Measurements from ENCODE around the gene ZFR2.

ZFR2 gene

DNA sequence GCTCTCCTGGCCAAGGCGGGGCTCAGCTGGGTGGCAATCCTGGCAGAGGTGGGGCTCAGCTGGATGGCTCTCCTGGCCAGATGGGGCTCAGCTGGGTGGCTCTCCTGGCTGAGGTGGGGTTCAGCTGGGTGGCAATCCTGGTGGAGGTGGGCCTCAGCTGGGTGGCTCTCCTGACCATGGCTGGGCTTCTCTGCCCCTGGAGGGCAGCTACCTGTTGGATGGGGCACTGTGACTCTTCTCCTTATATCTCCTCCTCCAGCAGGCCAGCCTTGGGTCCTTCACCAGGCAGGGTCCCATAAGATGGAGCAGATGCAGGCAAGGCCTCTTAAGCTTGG, 16.7 kb downstream of the ZFR2 start:
- no peak overlapping the region for H3K27ac Mint-ChIP-seq
- H3K36me3 Mint-ChIP-seq = peaks cover 3% of the 10 kb centered on the region
- no peaks in the 10 kb centered on the region for H3K27me3 Mint-ChIP-seq
- no peaks in the 10 kb centered on the region for H3K4me1 Mint-ChIP-seq
- no peak overlapping the region for H3K4me3 Mint-ChIP-seq
- H3K9me3 Mint-ChIP-seq = peaks cover 5% of the 10 kb centered on the region

- Mint-ChIP-seq H3K4me3 (no peak overlapping the region), H3K9me3 (peaks cover 5% of the 10 kb centered on the region), H3K27ac (no peak overlapping the region), H3K27me3 (no peaks in the 10 kb centered on the region), H3K36me3 (peaks cover 3% of the 10 kb centered on the region), H3K4me1 (no peaks in the 10 kb centered on the region)
These were observed 17.3 kb downstream of the ZFR2 start for GRCh38 chr19:3851254-3852176.

- Mint-ChIP-seq H3K36me3 (peaks cover 3% of the 10 kb centered on the region), H3K27ac (no peak overlapping the region), H3K4me1 (no peaks in the 10 kb centered on the region), H3K4me3 (no peak overlapping the region), H3K27me3 (no peaks in the 10 kb centered on the region), H3K9me3 (peaks cover 5% of the 10 kb centered on the region)
These were observed 18.4 kb downstream of the ZFR2 start for GRCh38 chr19:3850320-3850972.

DNA sequence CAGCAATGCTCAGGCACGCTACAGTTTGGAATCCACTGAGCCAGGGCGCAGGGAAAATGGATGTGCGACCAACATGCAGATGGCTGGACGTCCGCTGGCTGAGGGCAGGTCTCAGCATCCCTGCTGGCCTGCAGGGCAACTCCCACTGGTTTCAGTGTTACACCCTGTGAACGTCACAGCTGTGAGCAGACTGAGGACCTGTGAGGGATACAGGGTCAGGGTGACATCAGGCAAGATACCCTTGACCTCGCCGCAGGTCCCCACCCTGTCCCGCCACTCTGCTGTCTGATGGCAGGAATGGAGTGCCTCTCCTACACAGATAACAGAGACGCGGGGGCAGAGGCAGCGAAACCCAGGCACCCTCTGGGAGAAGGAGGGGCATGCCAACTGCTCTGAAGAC, 19.1 kb downstream of the ZFR2 start:
- Mint-ChIP-seq H3K4me3 (no peak overlapping the region), H3K27ac (no peak overlapping the region), H3K36me3 (peaks cover 3% of the 10 kb centered on the region), H3K9me3 (peaks cover 5% of the 10 kb centered on the region), H3K4me1 (no peaks in the 10 kb centered on the region), H3K27me3 (no peaks in the 10 kb centered on the region)

DNA sequence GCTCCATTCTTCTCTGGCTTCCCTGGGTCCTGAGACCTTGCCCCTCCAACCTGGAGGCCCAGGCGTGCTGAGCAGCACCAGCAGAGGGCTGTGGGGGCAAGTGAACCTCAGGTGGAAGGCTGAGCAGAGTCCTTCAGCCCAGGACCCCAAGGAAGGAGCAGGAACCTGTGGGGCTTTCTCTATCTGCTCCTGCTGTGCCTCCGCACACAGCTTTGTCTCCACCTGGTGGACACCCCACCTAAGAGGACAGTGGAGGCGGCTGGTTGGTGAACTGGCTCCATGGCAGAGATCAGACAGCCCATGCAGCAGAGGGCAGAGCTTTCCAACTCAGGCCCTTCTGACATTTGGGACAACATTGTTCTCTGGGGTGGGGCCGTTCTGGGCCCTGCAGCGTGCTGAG, 19.7 kb downstream of the ZFR2 start:
- Mint-ChIP-seq H3K4me1 (no peaks in the 10 kb centered on the region), H3K27me3 (no peaks in the 10 kb centered on the region), H3K4me3 (no peak overlapping the region), H3K36me3 (peaks cover 3% of the 10 kb centered on the region), H3K9me3 (peaks cover 5% of the 10 kb centered on the region), H3K27ac (no peak overlapping the region)

DNA sequence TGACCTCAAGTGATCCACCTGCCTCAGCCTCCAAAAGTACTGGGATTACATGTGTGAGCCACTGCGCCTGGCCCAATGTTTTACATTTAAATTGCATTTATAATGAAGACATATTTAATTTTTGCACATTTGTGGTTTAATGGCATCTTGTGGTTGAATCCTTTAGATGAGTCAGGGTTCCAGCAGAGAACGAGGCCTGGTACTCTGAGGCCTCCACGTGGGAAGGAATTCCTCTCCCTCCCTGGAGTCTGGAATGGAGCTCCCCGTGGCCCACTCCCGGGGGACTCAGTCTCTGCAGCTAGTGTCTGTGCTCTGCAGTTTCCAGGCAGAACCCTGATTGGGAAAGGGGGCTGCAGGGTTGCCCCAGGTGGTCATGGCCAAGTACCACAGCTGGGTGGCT, 24.2 kb downstream of the ZFR2 start:
- no peak overlapping the region for H3K4me3 Mint-ChIP-seq
- no peaks in the 10 kb centered on the region for H3K9me3 Mint-ChIP-seq
- no peaks in the 10 kb centered on the region for H3K36me3 Mint-ChIP-seq
- no peaks in the 10 kb centered on the region for H3K27me3 Mint-ChIP-seq
- no peak overlapping the region for H3K27ac Mint-ChIP-seq
- H3K4me1 Mint-ChIP-seq = no peaks in the 10 kb centered on the region

DNA sequence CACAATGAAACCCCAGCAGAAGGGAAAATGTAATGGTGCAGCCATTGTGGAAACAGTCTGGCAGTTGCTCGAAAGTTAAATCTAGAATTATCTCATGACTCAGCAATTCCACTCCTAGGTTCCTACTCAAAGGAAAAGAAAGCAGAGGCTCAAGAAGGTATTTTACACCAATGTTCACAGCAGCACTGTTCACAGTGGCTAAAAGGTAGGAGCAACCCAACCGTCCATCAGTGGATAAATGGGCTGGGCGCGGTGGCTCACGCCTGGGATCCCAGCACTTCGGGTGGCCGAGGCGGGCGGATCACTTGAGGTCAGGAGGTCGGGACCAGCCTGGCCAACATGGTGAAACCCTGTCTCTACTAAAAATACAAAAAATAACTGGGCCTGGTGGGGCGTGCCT, 25.9 kb downstream of the ZFR2 start:
- H3K4me3 Mint-ChIP-seq = no peak overlapping the region
- no peaks in the 10 kb centered on the region for H3K9me3 Mint-ChIP-seq
- H3K4me1 Mint-ChIP-seq = no peaks in the 10 kb centered on the region
- H3K27me3 Mint-ChIP-seq = no peaks in the 10 kb centered on the region
- H3K36me3 Mint-ChIP-seq = no peaks in the 10 kb centered on the region
- no peak overlapping the region for H3K27ac Mint-ChIP-seq

GRCh38 chr19:3840804-3841203, 28.0 kb downstream of the ZFR2 start:
- Mint-ChIP-seq H3K27ac (no peak overlapping the region), H3K36me3 (no peaks in the 10 kb centered on the region), H3K4me1 (no peaks in the 10 kb centered on the region), H3K4me3 (no peak overlapping the region), H3K9me3 (no peaks in the 10 kb centered on the region), H3K27me3 (no peaks in the 10 kb centered on the region)

DNA sequence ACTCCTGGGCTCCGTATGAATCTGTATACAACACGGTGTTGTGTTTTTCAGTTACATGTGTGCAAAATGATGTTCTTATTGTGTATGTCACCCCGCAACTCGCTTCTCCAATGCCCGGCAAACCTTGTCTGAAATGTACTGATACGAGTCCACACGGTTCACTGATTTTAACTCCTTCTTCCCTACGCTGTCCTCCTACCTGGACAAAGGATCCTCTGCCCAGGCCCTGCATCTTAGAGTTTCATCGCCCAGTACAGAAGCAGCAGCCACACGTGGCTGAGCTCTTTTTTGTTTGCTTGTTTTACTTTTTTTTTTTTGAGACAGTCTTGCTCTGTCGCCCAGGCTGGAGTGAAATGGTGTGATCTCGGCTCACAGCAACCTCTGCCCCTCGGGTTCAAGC, 28.9 kb downstream of the ZFR2 start:
- Mint-ChIP-seq H3K27me3 (no peaks in the 10 kb centered on the region), H3K27ac (peak overlapping the region; percentile 53), H3K36me3 (no peaks in the 10 kb centered on the region), H3K9me3 (no peaks in the 10 kb centered on the region), H3K4me3 (no peak overlapping the region), H3K4me1 (no peaks in the 10 kb centered on the region)

DNA sequence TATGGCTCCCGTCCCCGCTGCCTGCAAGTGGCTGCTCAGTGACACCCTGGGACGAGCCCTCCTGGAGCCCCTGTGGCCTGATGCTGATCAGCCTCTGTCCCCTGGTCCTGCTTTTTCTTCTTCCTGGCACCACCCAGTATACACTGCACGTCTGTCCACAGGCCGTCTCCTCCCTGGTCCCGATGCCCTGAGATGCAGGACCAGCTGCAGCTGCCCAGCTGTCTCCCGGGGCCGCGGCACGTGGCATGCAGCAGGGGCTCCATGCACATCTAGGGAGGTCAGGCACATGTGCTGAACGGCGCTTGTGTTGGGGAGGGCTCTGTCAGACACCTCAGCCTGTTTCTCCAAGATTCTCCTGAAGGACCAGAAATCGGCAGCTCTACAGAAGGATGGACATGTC, 30.2 kb downstream of the ZFR2 start:
- Mint-ChIP-seq H3K27ac (no peak overlapping the region), H3K27me3 (no peaks in the 10 kb centered on the region), H3K9me3 (no peaks in the 10 kb centered on the region), H3K4me1 (no peaks in the 10 kb centered on the region), H3K36me3 (no peaks in the 10 kb centered on the region), H3K4me3 (no peak overlapping the region)

DNA sequence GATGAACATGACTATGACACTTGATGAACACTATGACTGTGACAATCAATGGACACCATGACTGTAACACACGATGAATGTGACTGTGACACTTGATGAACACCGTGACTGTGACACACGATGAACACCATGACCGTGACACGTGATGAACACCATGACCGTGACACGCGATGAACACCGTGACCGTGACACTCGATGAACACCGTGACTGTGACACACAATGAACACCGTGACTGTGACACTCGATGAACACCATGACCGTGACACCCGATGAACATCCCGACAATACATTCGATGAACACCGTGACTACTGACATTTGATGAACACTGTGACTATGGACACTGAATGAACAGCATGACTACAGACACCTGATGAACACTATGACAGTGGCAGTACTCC, 30.9 kb downstream of the ZFR2 start:
- Mint-ChIP-seq H3K27me3 (no peaks in the 10 kb centered on the region), H3K4me3 (no peak overlapping the region), H3K9me3 (no peaks in the 10 kb centered on the region), H3K27ac (no peak overlapping the region), H3K4me1 (no peaks in the 10 kb centered on the region), H3K36me3 (no peaks in the 10 kb centered on the region)

- Mint-ChIP-seq H3K36me3 (no peaks in the 10 kb centered on the region), H3K4me1 (no peaks in the 10 kb centered on the region), H3K27ac (no peak overlapping the region), H3K9me3 (no peaks in the 10 kb centered on the region), H3K27me3 (no peaks in the 10 kb centered on the region), H3K4me3 (no peak overlapping the region)
These were observed 31.5 kb downstream of the ZFR2 start for GRCh38 chr19:3837332-3837731.

DNA sequence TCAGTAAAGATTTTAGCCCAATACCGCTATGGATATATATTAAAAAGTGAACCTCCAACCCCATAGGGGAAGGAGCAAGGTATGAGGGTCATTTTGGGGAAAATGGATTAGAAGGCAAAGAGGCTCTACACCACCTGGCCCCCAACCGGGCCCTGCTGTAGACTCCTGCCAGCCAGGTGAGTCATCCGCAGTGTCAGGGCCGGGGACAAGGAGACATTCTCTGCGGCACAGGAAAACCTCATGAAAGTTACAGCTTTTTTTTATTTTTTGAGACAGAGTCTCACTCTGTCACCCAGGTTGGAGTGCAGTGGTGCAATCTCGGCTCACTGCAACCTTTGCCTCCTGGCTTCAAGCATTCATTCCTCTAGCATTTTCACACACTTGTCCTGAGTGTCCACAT, 32.0 kb downstream of the ZFR2 start:
- Mint-ChIP-seq H3K9me3 (no peaks in the 10 kb centered on the region), H3K4me1 (no peaks in the 10 kb centered on the region), H3K27ac (no peak overlapping the region), H3K27me3 (no peaks in the 10 kb centered on the region), H3K36me3 (no peaks in the 10 kb centered on the region), H3K4me3 (no peak overlapping the region)

DNA sequence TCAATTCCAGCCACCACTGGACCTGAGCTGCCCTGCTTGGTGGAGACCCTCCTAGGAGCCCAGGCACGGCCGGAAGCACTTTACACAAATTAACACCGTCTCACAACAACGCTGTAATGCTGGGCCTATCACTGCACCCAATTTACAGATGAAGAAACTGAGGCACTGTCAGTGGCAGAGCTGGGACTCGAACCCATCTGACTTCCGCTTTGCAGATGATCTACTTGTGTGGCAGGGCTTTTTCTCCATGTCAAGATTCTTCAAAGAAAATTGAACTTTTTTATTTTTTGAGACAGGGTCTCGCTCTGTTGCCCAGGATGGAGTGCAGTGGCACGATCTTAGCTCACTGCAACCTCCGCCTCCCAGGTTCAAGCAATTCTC, 33.8 kb downstream of the ZFR2 start:
- Mint-ChIP-seq H3K4me3 (no peak overlapping the region), H3K9me3 (no peaks in the 10 kb centered on the region), H3K36me3 (no peaks in the 10 kb centered on the region), H3K27me3 (no peaks in the 10 kb centered on the region), H3K27ac (no peak overlapping the region), H3K4me1 (no peaks in the 10 kb centered on the region)

GRCh38 chr19:3834349-3835054, 34.3 kb downstream of the ZFR2 start:
- Mint-ChIP-seq H3K9me3 (no peaks in the 10 kb centered on the region), H3K27me3 (no peaks in the 10 kb centered on the region), H3K4me3 (no peak overlapping the region), H3K27ac (no peak overlapping the region), H3K36me3 (no peaks in the 10 kb centered on the region), H3K4me1 (no peaks in the 10 kb centered on the region)

Measured in activated naive CD4-positive, alpha-beta T cell treated with anti-CD3 and anti-CD28 coated beads, Interleukin-2, amount 50 U/mL, for 24 hours (primary cell).